ENCODE measurements around the gene NR2C2. TPM values are rescaled to one million over a fixed set of nuclear protein-coding genes. Genes with fewer than 3 reads are reported as not detected.

Gene NR2C2
- total RNA-seq, 4 donors from 2014 or later: 33.3 to 91.6 (median 51.5) TPM

DNA sequence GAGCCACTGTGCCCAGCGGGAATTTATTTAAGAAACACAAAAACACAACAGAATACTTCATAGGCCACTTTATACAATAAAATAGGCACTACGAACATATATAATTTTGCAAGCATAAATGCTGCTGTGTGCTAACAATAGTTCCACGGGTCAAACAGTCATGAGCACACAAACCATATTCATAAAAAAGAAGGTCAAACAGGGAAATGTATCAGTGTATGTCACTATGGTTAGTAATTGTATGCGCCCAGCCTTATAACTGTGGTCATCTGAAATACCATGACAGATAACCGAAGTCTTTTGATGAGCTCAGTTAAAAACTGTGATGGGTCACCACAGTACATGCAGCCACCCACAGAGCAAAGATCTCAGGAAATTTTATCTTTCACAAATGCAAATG, 38.1 kb upstream of the NR2C2 start:
- no peaks in the 10 kb centered on the region for H3K4me1 ChIP-seq
- no peak overlapping the region for H3K27ac ChIP-seq
- DNase-seq (ENCODE audit: low spot score in 2 of 2): peak in 1 of 2 donors; percentile 3
- no peaks in the 10 kb centered on the region for H3K27me3 ChIP-seq
- WGBS: 93% methylated on average over 5 of the region's 5 CpGs
- TF ChIP-seq POLR2A (IDR thresholded peaks at IDR 0.05): no peak
- TF ChIP-seq EP300 (IDR thresholded peaks at IDR 0.05): no peak
- TF ChIP-seq, protein P1, sequence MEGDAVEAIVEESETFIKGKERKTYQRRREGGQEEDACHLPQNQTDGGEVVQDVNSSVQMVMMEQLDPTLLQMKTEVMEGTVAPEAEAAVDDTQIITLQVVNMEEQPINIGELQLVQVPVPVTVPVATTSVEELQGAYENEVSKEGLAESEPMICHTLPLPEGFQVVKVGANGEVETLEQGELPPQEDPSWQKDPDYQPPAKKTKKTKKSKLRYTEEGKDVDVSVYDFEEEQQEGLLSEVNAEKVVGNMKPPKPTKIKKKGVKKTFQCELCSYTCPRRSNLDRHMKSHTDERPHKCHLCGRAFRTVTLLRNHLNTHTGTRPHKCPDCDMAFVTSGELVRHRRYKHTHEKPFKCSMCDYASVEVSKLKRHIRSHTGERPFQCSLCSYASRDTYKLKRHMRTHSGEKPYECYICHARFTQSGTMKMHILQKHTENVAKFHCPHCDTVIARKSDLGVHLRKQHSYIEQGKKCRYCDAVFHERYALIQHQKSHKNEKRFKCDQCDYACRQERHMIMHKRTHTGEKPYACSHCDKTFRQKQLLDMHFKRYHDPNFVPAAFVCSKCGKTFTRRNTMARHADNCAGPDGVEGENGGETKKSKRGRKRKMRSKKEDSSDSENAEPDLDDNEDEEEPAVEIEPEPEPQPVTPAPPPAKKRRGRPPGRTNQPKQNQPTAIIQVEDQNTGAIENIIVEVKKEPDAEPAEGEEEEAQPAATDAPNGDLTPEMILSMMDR (IDR thresholded peaks at IDR 0.05): no peak
- no peak for TF ChIP-seq POLR2AphosphoS5 (IDR thresholded peaks at IDR 0.05)
- no peak overlapping the region for H3K4me3 ChIP-seq
- H3K36me3 ChIP-seq: peaks cover 10% of the 10 kb centered on the region
- no peaks in the 10 kb centered on the region for H3K9me3 ChIP-seq

DNA sequence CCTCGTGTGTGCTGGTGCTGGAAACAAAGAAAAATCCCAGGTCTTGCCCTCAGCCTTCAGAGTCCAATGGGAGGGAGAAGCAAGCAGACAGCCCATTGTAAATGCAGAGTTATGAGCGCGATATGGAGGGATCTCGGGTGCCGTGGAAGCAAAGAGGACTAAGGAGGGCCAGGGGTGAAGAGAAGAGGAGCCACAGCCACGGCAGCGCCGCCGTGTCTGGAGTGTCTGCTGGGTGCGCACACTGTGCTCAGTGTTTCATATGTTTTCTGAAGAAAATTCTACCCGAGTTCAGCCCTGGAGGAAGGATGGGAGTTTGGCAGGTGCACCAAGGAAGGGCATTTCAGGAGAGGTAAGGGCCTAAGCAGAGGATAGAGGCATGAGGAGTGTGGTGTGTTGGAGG, 35.7 kb upstream of the NR2C2 start:
- Histone ChIP-seq H3K4me3 (no peak overlapping the region), H3K4me1 (no peaks in the 10 kb centered on the region), H3K27me3 (peaks cover 3% of the 10 kb centered on the region), H3K9me3 (no peaks in the 10 kb centered on the region), H3K36me3 (peaks cover 10% of the 10 kb centered on the region), H3K27ac (no peak overlapping the region)
- peak in 1 of 2 donors; percentile 49 for DNase-seq (ENCODE audit: low spot score in 2 of 2)
- WGBS: 89% methylated on average over 11 of the region's 11 CpGs
- TF ChIP-seq EP300 (IDR thresholded peaks at IDR 0.05) (no peak), POLR2AphosphoS5 (IDR thresholded peaks at IDR 0.05) (no peak), POLR2A (IDR thresholded peaks at IDR 0.05) (no peak)
- TF ChIP-seq, protein P1 (IDR thresholded peaks at IDR 0.05): no peak

DNA sequence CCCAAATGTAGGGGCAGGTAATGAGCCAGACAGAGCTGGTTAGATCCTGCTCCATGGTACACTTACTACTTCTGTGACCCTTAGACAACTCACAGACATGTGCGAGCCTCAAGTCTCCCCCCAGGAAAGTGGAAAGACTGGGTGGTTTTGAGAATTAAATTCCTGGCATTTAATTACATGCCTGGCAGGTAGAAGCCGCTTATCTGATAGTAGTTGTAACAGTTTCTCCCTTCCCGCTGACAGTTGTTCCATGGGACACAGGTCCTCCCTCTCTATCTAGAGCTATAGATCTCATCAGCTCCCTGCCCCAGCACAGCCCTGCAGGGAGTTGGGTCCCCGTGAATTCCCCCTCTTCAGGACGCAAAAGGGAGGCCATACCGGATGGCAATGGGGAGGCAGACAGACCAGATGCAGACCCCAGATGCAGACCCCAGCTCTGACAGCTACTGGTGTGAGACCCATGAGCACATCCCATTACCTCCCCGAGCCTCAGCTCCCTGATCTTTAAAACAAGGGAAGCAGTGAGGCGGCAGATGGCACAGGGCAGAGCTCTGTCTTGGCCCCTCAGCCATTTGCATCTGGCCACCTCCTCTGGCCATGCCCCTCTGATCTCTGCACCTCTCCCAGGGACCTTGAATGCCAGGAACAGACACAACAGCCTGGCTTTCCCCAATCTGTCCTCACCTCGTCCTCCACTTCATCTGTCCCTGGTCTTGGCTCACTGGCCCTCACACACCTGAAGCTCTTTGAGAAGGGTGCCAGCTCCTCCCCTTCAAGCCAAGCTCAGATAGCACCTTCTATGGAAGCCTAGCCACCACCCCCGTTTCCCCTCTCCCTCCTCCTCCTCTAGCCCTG, 34.1 kb upstream of the NR2C2 start:
- TF ChIP-seq EP300 (IDR thresholded peaks at IDR 0.05) (no peak), POLR2A (IDR thresholded peaks at IDR 0.05) (no peak), POLR2AphosphoS5 (IDR thresholded peaks at IDR 0.05) (no peak)
- TF ChIP-seq, protein P1 (IDR thresholded peaks at IDR 0.05): no peak
- no peaks in the 10 kb centered on the region for H3K4me1 ChIP-seq
- no peaks in the 10 kb centered on the region for H3K9me3 ChIP-seq
- DNase-seq (ENCODE audit: low spot score in 2 of 2): peak; percentile 37 to 49
- H3K36me3 ChIP-seq: peaks cover 13% of the 10 kb centered on the region
- no peak overlapping the region for H3K27ac ChIP-seq
- peaks cover 4% of the 10 kb centered on the region for H3K27me3 ChIP-seq
- WGBS: 49% methylated on average over 10 of the region's 10 CpGs
- H3K4me3 ChIP-seq: no peak overlapping the region

DNA sequence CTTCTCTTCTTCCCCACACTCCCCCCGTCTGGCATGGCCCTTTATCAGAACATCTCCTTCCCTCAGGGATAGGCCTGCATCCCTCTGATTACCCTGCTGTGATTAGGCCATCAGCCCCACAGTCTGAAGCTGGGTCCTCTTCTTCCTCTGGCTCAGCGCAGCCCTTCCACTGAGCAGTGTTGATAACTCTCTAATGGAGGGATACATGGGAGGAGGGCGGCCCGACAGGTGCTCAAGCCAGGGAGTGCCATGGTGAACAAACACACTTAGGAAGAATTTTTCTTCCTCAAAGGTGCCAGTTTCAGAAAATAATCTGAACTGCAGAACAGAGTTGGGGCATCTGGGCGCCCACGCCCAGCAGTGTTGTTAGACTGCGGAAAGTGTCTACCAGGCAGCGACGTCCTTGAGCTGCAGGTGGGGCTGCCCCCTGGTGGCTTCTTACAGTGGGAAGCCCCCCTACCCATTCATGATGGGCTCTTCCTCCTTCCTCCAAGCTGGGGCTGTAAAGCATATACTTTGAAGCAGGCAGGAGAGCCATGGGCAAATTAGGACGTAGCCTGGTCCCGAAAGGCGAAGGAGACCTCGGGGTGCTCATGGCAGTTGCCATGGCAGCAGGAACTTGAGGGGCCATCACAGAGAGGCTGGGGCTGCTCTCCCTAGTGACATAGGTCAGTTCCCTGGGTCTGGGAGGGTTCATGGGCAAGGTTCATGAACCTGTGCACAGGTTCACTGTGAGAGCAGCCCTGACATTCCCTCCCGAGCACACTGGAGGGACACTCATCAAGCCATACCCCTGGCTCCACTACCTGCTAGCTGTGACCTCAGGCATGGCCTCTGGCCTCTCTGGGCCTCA, 33.2 kb upstream of the NR2C2 start:
- peak; percentile 37 to 63 for DNase-seq (ENCODE audit: low spot score in 2 of 2)
- H3K27me3 ChIP-seq: peaks cover 4% of the 10 kb centered on the region
- H3K27ac ChIP-seq: no peak overlapping the region
- H3K9me3 ChIP-seq: no peaks in the 10 kb centered on the region
- peaks cover 13% of the 10 kb centered on the region for H3K36me3 ChIP-seq
- no peaks in the 10 kb centered on the region for H3K4me1 ChIP-seq
- 86% methylated on average over 13 of the region's 14 CpGs for WGBS
- H3K4me3 ChIP-seq: no peak overlapping the region
- TF ChIP-seq POLR2AphosphoS5 (IDR thresholded peaks at IDR 0.05) (no peak), POLR2A (IDR thresholded peaks at IDR 0.05) (no peak), EP300 (IDR thresholded peaks at IDR 0.05) (no peak)
- TF ChIP-seq, protein P1 (IDR thresholded peaks at IDR 0.05): no peak

DNA sequence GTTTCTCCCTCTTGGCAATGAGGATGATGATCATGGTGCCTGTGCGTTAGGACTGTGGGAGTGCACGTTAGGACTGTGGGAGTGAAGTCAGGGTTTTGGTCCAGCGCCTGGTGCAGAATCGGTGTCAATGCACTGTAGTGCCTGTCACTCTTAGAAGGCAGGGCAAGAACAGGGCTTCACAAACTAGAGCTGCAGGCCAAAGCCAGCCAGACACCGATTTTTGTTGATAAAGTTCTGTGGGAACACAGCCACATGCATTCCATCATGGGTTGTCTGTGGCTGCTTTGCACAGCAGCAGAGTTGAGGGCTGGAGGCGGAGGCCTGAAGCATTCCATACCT, 32.6 kb upstream of the NR2C2 start:
- no peaks in the 10 kb centered on the region for H3K9me3 ChIP-seq
- no peaks in the 10 kb centered on the region for H3K4me1 ChIP-seq
- H3K4me3 ChIP-seq: no peak overlapping the region
- TF ChIP-seq, protein P1 (IDR thresholded peaks at IDR 0.05): no peak
- no peak for TF ChIP-seq POLR2AphosphoS5 (IDR thresholded peaks at IDR 0.05)
- no peak for TF ChIP-seq POLR2A (IDR thresholded peaks at IDR 0.05)
- TF ChIP-seq EP300 (IDR thresholded peaks at IDR 0.05): no peak
- peak in 1 of 2 donors; percentile 57 for DNase-seq (ENCODE audit: low spot score in 2 of 2)
- H3K27me3 ChIP-seq: peaks cover 4% of the 10 kb centered on the region
- WGBS: 86% methylated on average over 1 of the region's 6 CpGs
- no peak overlapping the region for H3K27ac ChIP-seq
- peaks cover 13% of the 10 kb centered on the region for H3K36me3 ChIP-seq
